A549 (cell line): Measurements from ENCODE around the gene USP9X. TPM values are rescaled to one million over a fixed set of nuclear protein-coding genes. Genes with fewer than 3 reads are reported as not detected.

Experiments
- ATAC-seq, 2 experiments: fragments of 200-7000 bp in 1 of 2; fragments of >200 bp in 1 of 2; cut with Nextera tagmentation in 1 of 2; cut with Tn5 transposase in 1 of 2; 3 replicates each; pipeline versions ENCODE4 v1.8.0 to v1.9.1; 2018 to 2020; ENCODE audit warnings: mild to moderate bottlenecking in 1 of 2, moderate library complexity in 1 of 2
- CTCF ChIA-PET: fragments of 300-600 bp; sonication (Branson Sonifier 250); formaldehyde crosslinking; extraction: SDS; loops from one replicate; lab custom pipeline; 2021; ENCODE audit warnings: antibody characterized with exemption, inconsistent platforms; lab: Yijun Ruan, JAX
- POLR2A ChIA-PET: fragments of 350-600 bp; formaldehyde crosslinking; extraction: SDS; loops from one replicate; lab custom pipeline; 2021; ENCODE audit warnings: antibody characterized with exemption, inconsistent platforms; lab: Yijun Ruan, JAX
- DNase-seq, 2 experiments: peaks; one replicate each; pipeline versions ENCODE4 v3.0.0 to v3.0.0-alpha.2; 2011 to 2016; ENCODE audit warnings: low read depth in 1 of 2, low spot score in 1 of 2
- FAIRE-seq: peaks from 2 replicates; lab custom pipeline; 2011; peaks lifted over from hg19 to GRCh38; lab: Jason Lieb, UNC
- H3K27ac ChIP-seq, 2 experiments: fragments of >200 bp; sonication (Bioruptor Twin); formaldehyde crosslinking; 3 replicates each; pipeline ENCODE4 v1.5.1; 2016 to 2017
- H3K4me1 ChIP-seq: fragments of >200 bp; sonication (Bioruptor Twin); formaldehyde crosslinking; 3 replicates; pipeline ENCODE4 v1.6.1; 2016
- H3K4me2 ChIP-seq: fragments of >200 bp; sonication (Bioruptor Twin); formaldehyde crosslinking; 3 replicates; pipeline ENCODE4 v1.6.1; 2016
- H3K4me3 ChIP-seq: fragments of >200 bp; sonication (Bioruptor Twin); formaldehyde crosslinking; 3 replicates; pipeline ENCODE4 v1.5.1; 2016
- H3K9me3 ChIP-seq: fragments of >200 bp; sonication (Bioruptor Twin); formaldehyde crosslinking; 3 replicates; pipeline ENCODE4 v1.6.1; 2016
- CHD2 ChIP-seq: fragments of 150-350 bp; IDR thresholded peaks from 2 replicates; pipeline ENCODE4 v1.6.1; 2014; ENCODE audit warnings: low read length; ENCODE audit not compliant: partially characterized antibody
- EP300 ChIP-seq, 2 experiments: fragments of >200 bp; sonication (Bioruptor Twin); formaldehyde crosslinking; IDR thresholded peaks; 2 replicates in 1 of 2; 3 replicates in 1 of 2; pipeline ENCODE4 v1.6.1; 2016 to 2017
- FOSL2 ChIP-seq, 2 experiments: fragments of 450-650 bp in 1 of 2; fragments of >200 bp in 1 of 2; sonication (Bioruptor Twin) in 1 of 2; formaldehyde crosslinking; IDR thresholded peaks; 2 replicates each; pipeline versions ENCODE4 v1.5.0 to v1.6.1; 2016 to 2020; ENCODE audit warnings: mild to moderate bottlenecking in 1 of 2, moderate library complexity in 1 of 2
- FOXS1 ChIP-seq: fragments of 250-450 bp; sonication (Bioruptor Pico); IDR thresholded peaks from 2 replicates; pipeline ENCODE4 v1.5.0; 2020; ENCODE audit warnings: mild to moderate bottlenecking, moderate library complexity
- GATA3 ChIP-seq: IDR thresholded peaks from 2 replicates; pipeline ENCODE4 v1.6.1; 2012; ENCODE audit warnings: borderline replicate concordance
- HDAC2 ChIP-seq: fragments of 200-600 bp; sonication (generic); IDR thresholded peaks from 2 replicates; pipeline ENCODE4 v1.6.1; 2016
- HOXA7 ChIP-seq: fragments of 250-450 bp; sonication (Bioruptor Pico); IDR thresholded peaks from 2 replicates; pipeline ENCODE4 v1.5.0; 2020; ENCODE audit warnings: mild to moderate bottlenecking, moderate library complexity
- JUN ChIP-seq, 2 experiments: fragments of >200 bp; sonication (Bioruptor Twin); formaldehyde crosslinking; IDR thresholded peaks; 2 replicates in 1 of 2; 3 replicates in 1 of 2; pipeline ENCODE4 v1.6.1; 2016 to 2017
- MYC ChIP-seq: IDR thresholded peaks from 2 replicates; pipeline ENCODE4 v1.6.1; 2012; ENCODE audit warnings: mild to moderate bottlenecking, inconsistent platforms, low read length, improper control_type of control experiment, borderline replicate concordance
- NFE2L2 ChIP-seq: fragments of 150-350 bp; conservative IDR thresholded peaks from 2 replicates; pipeline ENCODE4 v1.6.1; 2014; ENCODE audit warnings: low read length
- NPAS2 ChIP-seq: fragments of 250-450 bp; sonication (Bioruptor Pico); IDR thresholded peaks from 2 replicates; pipeline ENCODE4 v1.8.0; 2022; ENCODE audit warnings: mild to moderate bottlenecking, moderate library complexity, borderline replicate concordance
- NR3C1 ChIP-seq: fragments of >200 bp; sonication (Bioruptor Twin); formaldehyde crosslinking; IDR thresholded peaks from 3 replicates; pipeline ENCODE4 v1.6.1; 2017
- PHF8 ChIP-seq: fragments of 200-600 bp; sonication (generic); IDR thresholded peaks from 2 replicates; pipeline ENCODE4 v1.6.1; 2016; ENCODE audit warnings: low read depth, mild to moderate bottlenecking, antibody characterized with exemption, moderate library complexity, borderline replicate concordance
- POLR2A ChIP-seq: IDR thresholded peaks from 2 replicates; pipeline ENCODE4 v1.6.1; 2012; ENCODE audit warnings: mild to moderate bottlenecking, low read length
- RCOR1 ChIP-seq: fragments of 150-350 bp; IDR thresholded peaks from 2 replicates; pipeline ENCODE4 v1.6.1; 2014; ENCODE audit warnings: antibody characterized with exemption, low read length, low read depth
- RNF2 ChIP-seq: fragments of 200-600 bp; sonication (generic); IDR thresholded peaks from 2 replicates; pipeline ENCODE4 v1.6.1; 2016; ENCODE audit warnings: low read depth, mild to moderate bottlenecking, antibody characterized with exemption, moderate library complexity, borderline replicate concordance
- ZSCAN20 ChIP-seq: fragments of 250-450 bp; sonication (Bioruptor Pico); IDR thresholded peaks from 2 replicates; pipeline ENCODE4 v1.8.0; 2022; ENCODE audit warnings: mild to moderate bottlenecking, moderate library complexity
- WGBS: methylation state at CpG from one replicate; pipeline ENCODE4 v1.1.6; 2017; ENCODE audit errors: missing lambda C conversion rate; 5-methylcytosine and 5-hydroxymethylcytosine counted together
- polyA plus RNA-seq, 4 experiments: library from polyadenylated mRNA; depleted of rRNA in 3 of 4; stranded (reverse); fragments of >200 nt; fragmentation: RNase III in 1 of 4; extraction: RNeasy Plus Mini Kit Qiagen cat#74134 plus additional on column Dnase treatment in 1 of 4; gene quantifications; 2 replicates in 3 of 4; 3 replicates in 1 of 4; pipeline ENCODE4 v1.2.3, GENCODE V29; 2011 to 2017
- TF ChIP-seq, protein P1 (sequence below): fragments of 250-450 bp; sonication (Bioruptor Pico); IDR thresholded peaks from 2 replicates; pipeline ENCODE4 v1.5.0; 2021; ENCODE audit warnings: mild to moderate bottlenecking, moderate library complexity, borderline replicate concordance
- TF ChIP-seq, protein P2 (sequence below): fragments of 250-450 bp; sonication (Bioruptor Pico); IDR thresholded peaks from 2 replicates; pipeline ENCODE4 v1.5.0; 2020; ENCODE audit warnings: low read depth, mild to moderate bottlenecking, moderate library complexity
- TF ChIP-seq, protein P3 (sequence below): fragments of >200 bp; sonication (Bioruptor Twin); formaldehyde crosslinking; IDR thresholded peaks from 3 replicates; pipeline ENCODE4 v1.5.1; 2016

USP9X gene
- polyA plus RNA-seq, 2 of the 4 experiments (the other 2 are of a cell fraction) = 30.7 to 70.4 TPM

DNA sequence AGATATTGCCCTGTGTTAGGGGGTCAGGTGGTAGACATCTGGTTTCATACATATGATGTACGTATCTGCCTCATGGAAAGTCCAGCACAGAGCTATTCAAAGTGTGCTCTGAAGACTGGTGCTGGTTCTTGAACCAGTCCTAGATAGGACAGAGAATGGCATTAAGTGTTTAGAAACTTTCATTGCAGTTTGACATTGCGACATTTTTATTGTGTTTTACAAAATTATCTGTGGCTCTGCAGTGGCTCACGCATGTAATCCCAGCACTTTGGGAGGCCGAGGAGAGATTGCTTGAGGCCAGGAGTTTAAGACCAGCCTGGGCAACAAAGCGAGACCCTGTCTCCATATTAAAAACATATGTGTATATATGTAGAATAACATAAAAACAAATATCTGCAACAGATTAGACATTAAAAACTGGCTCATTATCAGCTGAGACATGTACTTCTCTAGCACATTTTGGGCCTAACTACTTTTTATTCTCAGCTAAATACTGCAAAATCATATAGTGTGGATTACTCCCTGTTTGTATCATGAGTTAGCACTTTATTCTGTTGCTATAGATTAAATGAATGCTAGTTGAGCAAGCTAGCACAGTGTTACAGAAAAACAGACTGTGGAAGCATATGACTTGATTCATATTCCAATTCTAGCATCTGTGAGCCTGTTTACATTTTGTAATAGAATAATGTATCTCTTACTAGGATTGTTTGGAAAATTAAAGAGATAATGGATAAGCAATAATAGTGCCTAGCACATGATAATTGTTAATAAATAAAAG lies 57.1 kb downstream of the USP9X start (continued):
- TF ChIP-seq, protein P1, sequence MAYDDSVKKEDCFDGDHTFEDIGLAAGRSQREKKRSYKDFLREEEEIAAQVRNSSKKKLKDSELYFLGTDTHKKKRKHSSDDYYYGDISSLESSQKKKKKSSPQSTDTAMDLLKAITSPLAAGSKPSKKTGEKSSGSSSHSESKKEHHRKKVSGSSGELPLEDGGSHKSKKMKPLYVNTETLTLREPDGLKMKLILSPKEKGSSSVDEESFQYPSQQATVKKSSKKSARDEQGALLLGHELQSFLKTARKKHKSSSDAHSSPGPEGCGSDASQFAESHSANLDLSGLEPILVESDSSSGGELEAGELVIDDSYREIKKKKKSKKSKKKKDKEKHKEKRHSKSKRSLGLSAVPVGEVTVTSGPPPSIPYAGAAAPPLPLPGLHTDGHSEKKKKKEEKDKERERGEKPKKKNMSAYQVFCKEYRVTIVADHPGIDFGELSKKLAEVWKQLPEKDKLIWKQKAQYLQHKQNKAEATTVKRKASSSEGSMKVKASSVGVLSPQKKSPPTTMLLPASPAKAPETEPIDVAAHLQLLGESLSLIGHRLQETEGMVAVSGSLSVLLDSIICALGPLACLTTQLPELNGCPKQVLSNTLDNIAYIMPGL (CRISPR knock-in tag) = no peak
- TF ChIP-seq POLR2A = no peak
- no peak for TF ChIP-seq HDAC2

DNA sequence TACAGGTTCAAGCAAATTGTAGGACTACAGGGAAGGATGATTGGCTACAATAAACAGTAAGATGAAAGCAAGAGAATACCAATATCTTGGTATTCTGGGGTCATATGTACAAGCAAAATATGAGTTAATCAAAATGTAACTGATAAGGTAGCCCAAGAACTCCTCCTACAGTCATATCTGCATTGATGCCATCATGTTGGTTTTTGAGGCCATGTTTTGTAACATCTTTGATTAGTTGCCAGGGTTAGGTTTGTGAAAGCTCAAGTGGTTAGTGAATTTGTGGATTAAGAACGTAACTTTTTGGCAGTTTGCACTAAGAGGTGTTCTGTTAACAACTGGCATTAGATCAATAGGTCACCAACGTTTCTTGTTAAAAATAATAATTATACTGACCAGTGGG lies 59.6 kb downstream of the USP9X start:
- CTCF ChIA-PET = interaction anchor here (0.6 kb wide), 1 partner anchor 131 kb away, joined by 3 read pairs; no protein-coding TSS in a partner anchor
- POLR2A ChIA-PET = no interaction called here
- ATAC-seq (no peak), FAIRE-seq (peak; percentile 72), DNase-seq (no peak)
- Histone ChIP-seq H3K4me1 (peaks cover 42% of the 10 kb centered on the region), H3K4me2 (no peak overlapping the region), H3K9me3 (no peaks in the 10 kb centered on the region), H3K27ac (no peak overlapping the region), H3K4me3 (no peak overlapping the region)
- no peak for TF ChIP-seq EP300 (IDR thresholded peaks at IDR 0.05)
- WGBS = 68% methylated on average over 2 of the region's 2 CpGs

DNA sequence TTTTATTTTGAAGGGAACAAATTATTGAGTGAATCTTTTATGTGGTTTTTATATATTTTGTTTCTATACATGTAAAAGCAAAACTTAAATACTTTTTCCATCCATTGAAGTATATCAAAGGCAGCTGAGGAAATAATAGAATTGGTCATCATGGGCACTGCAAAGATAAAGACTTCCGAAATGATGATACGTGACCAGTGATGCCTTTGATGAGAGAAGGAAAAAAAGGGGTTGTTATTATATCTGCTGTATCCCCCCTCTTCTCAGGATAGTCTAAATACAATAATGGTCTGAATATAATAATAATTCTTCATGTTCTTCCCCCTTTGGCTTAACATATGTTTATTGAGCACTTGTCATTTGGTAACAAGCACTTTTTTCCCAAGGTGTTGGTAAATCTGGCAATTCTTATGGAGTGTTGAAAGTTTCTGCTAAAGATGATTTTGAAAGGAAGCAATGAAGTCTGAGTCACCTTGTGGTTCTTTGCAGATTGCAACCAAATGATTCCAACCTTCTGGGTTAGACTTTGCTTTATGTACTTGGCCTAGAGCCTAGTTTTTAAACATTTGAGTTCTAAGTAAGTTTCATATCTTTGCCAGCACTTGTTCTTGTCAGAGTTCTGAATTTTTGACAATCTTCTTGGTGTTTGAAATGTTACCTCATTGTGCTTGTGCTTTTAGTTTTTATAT lies 60.8 kb downstream of the USP9X start:
- ATAC-seq (peak in 1 of 2 experiments; percentile 68; a peak in 4 of 6 replicates), FAIRE-seq (peak; percentile 63), DNase-seq (peak in 1 of 2 experiments; percentile 32)
- CTCF ChIA-PET = no interaction called here
- WGBS = 89% methylated on average over 2 of the region's 2 CpGs
- Histone ChIP-seq H3K27ac (no peak overlapping the region), H3K4me2 (peak overlapping the region; percentile 55), H3K9me3 (no peaks in the 10 kb centered on the region), H3K4me3 (no peak overlapping the region), H3K4me1 (peaks cover 46% of the 10 kb centered on the region)
- POLR2A ChIA-PET = interaction anchor here (0.7 kb wide), 1 partner anchor 59 kb away, joined by 4 read pairs; no protein-coding TSS in a partner anchor
- TF ChIP-seq RCOR1 (no peak), PHF8 (no peak), NR3C1 (no peak), NPAS2 (CRISPR knock-in tag) (no peak), POLR2A (no peak), FOXS1 (CRISPR knock-in tag) (no peak), HOXA7 (no peak), ZSCAN20 (CRISPR knock-in tag) (no peak), GATA3 (no peak), MYC (no peak), RNF2 (no peak), JUN (IDR thresholded peaks at IDR 0.05) (no peak), EP300 (IDR thresholded peaks at IDR 0.05) (no peak), CHD2 (no peak), FOSL2 (IDR thresholded peaks at IDR 0.05) (no peak), FOSL2 (CRISPR knock-in tag; IDR thresholded peaks at IDR 0.05) (no peak), NFE2L2 (no peak)
- TF ChIP-seq, protein P2, sequence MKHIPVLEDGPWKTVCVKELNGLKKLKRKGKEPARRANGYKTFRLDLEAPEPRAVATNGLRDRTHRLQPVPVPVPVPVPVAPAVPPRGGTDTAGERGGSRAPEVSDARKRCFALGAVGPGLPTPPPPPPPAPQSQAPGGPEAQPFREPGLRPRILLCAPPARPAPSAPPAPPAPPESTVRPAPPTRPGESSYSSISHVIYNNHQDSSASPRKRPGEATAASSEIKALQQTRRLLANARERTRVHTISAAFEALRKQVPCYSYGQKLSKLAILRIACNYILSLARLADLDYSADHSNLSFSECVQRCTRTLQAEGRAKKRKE = no peak
- TF ChIP-seq, protein P3, sequence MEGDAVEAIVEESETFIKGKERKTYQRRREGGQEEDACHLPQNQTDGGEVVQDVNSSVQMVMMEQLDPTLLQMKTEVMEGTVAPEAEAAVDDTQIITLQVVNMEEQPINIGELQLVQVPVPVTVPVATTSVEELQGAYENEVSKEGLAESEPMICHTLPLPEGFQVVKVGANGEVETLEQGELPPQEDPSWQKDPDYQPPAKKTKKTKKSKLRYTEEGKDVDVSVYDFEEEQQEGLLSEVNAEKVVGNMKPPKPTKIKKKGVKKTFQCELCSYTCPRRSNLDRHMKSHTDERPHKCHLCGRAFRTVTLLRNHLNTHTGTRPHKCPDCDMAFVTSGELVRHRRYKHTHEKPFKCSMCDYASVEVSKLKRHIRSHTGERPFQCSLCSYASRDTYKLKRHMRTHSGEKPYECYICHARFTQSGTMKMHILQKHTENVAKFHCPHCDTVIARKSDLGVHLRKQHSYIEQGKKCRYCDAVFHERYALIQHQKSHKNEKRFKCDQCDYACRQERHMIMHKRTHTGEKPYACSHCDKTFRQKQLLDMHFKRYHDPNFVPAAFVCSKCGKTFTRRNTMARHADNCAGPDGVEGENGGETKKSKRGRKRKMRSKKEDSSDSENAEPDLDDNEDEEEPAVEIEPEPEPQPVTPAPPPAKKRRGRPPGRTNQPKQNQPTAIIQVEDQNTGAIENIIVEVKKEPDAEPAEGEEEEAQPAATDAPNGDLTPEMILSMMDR = no peak
